SW480 (cell line): ENCODE results near the gene MBD3L1.

Experiments used
- DNase-seq: peaks from one replicate; pipeline ENCODE4 v3.0.0-alpha.2; 2016; ENCODE audit warnings: low spot score

MBD3L1 gene

GRCh38 chr19:8832132-8833021, at the start of gene MBD3L1, which contains the start of gene ZNF558:
MBD3L1 (plus strand) TSS chr19:8832377; CDS start chr19:8842679, 10,302 bp downstream.
ZNF558 (minus strand) TSS chr19:8832304; CDS start chr19:8822659, 9,645 bp downstream.
- DNase-seq: peak; percentile 98

- no peak for DNase-seq
Measured at GRCh38 chr19:8794823-8795222, 37.4 kb upstream of the MBD3L1 start.

GRCh38 chr19:8806661-8807060, 25.5 kb upstream of the MBD3L1 start:
- peak; percentile 29 for DNase-seq

GRCh38 chr19:8811315-8812172, 20.6 kb upstream of the MBD3L1 start:
- DNase-seq: no peak

GRCh38 chr19:8814176-8814575, 18.0 kb upstream of the MBD3L1 start:
- no peak for DNase-seq

GRCh38 chr19:8815780-8816179, 16.4 kb upstream of the MBD3L1 start:
- DNase-seq: no peak

- no peak for DNase-seq
Measured at GRCh38 chr19:8820234-8820633, 11.9 kb upstream of the MBD3L1 start.

- DNase-seq: no peak
Measured at GRCh38 chr19:8821748-8822241, 10.4 kb upstream of the MBD3L1 start.

- DNase-seq: no peak
Measured at GRCh38 chr19:8826371-8826770, 5.8 kb upstream of the MBD3L1 start.

GRCh38 chr19:8827277-8827676, 4.9 kb upstream of the MBD3L1 start:
- DNase-seq: no peak

- DNase-seq: no peak
Measured at GRCh38 chr19:8831373-8831772, 804 bp upstream of the MBD3L1 start.

GRCh38 chr19:8831832-8832131, 395 bp upstream of the MBD3L1 start:
- no peak for DNase-seq

- no peak for DNase-seq
Measured at GRCh38 chr19:8835446-8835845, 3.3 kb downstream of the MBD3L1 start.

GRCh38 chr19:8835877-8836276, 3.7 kb downstream of the MBD3L1 start:
- no peak for DNase-seq

- DNase-seq: no peak
Measured at GRCh38 chr19:8840708-8841107, 8.5 kb downstream of the MBD3L1 start.

GRCh38 chr19:8846819-8847218, 14.6 kb downstream of the MBD3L1 start:
- DNase-seq: no peak

- DNase-seq: no peak
Measured at GRCh38 chr19:8849232-8849631, 17.1 kb downstream of the MBD3L1 start.

- no peak for DNase-seq
Measured at GRCh38 chr19:8850488-8850887, 18.3 kb downstream of the MBD3L1 start.

- DNase-seq: no peak
Measured at GRCh38 chr19:8858260-8858659, 26.1 kb downstream of the MBD3L1 start.

- no peak for DNase-seq
Measured at GRCh38 chr19:8866344-8866743, 34.2 kb downstream of the MBD3L1 start.

GRCh38 chr19:8877854-8878705, 45.9 kb downstream of the MBD3L1 start:
- peak; percentile 22 for DNase-seq
